ENCODE measurements around the gene SNRPA.

DNA sequence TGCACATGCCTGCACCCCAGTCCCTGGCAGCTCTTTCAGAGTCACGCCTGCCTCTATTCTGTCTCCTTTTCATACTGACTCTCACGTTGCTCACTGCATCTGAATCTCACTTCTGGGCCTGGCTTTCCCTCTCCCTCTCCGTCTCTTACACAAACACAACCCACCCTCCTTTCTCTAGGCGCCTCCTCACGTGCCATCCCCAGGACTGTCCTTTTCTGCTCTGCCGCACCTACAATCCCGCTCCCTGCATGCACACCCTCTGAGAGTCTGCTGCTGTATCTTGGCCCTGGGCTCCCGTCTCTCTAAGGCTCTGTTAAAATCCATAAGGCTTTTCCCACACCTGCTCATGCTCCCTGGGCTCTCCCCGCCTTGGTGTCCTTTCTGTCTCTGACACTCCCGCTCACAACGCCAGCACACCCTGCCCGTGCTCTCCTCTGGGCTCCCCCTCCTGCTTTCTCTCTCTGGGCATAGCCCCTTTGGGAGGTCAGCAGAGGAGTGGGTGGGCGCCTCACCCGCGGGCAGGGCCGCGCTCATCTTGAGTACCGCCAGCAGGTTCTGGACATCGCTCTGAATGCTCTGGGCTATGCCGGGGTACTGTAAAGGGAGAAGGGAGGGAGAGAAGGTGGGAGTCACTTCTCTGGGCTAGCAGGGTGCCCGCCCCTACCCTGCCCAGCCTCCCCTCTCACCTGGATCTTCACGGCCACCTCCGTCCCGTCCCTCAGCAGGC lies 47.8 kb upstream of the SNRPA start:
- TF ChIP-seq, protein P1, sequence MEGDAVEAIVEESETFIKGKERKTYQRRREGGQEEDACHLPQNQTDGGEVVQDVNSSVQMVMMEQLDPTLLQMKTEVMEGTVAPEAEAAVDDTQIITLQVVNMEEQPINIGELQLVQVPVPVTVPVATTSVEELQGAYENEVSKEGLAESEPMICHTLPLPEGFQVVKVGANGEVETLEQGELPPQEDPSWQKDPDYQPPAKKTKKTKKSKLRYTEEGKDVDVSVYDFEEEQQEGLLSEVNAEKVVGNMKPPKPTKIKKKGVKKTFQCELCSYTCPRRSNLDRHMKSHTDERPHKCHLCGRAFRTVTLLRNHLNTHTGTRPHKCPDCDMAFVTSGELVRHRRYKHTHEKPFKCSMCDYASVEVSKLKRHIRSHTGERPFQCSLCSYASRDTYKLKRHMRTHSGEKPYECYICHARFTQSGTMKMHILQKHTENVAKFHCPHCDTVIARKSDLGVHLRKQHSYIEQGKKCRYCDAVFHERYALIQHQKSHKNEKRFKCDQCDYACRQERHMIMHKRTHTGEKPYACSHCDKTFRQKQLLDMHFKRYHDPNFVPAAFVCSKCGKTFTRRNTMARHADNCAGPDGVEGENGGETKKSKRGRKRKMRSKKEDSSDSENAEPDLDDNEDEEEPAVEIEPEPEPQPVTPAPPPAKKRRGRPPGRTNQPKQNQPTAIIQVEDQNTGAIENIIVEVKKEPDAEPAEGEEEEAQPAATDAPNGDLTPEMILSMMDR (IDR thresholded peaks at IDR 0.05; ENCODE audit: low read length), result no peak
- TF ChIP-seq EZH2 (IDR thresholded peaks at IDR 0.05; ENCODE audit: borderline replicate concordance, low read length), result no peak

Measured in OCI-LY1 (cell line).